Raji (cell line): ENCODE measurements around the gene PLEKHA6.

Experiments
- POLR2A ChIP-seq: IDR thresholded peaks from 2 replicates; pipeline ENCODE4 v1.6.1; 2011; ENCODE audit warnings: low read depth, low read length, control low read depth; ENCODE audit not compliant: insufficient read depth

PLEKHA6 gene

GRCh38 chr1:204335085-204335484, 24.6 kb downstream of the PLEKHA6 start:
- no peak for TF ChIP-seq POLR2A

GRCh38 chr1:204334455-204334854, 25.3 kb downstream of the PLEKHA6 start:
- TF ChIP-seq POLR2A, result no peak

GRCh38 chr1:204333427-204333826, 26.3 kb downstream of the PLEKHA6 start:
- no peak for TF ChIP-seq POLR2A

GRCh38 chr1:204331847-204332487, 27.8 kb downstream of the PLEKHA6 start:
- TF ChIP-seq POLR2A, result no peak

GRCh38 chr1:204331275-204331674, 28.5 kb downstream of the PLEKHA6 start:
- no peak for TF ChIP-seq POLR2A

- TF ChIP-seq POLR2A, result no peak
These were observed 32.4 kb downstream of the PLEKHA6 start for GRCh38 chr1:204327359-204327758.

GRCh38 chr1:204326771-204327300, 32.9 kb downstream of the PLEKHA6 start:
- no peak for TF ChIP-seq POLR2A

- TF ChIP-seq POLR2A, result no peak
These were observed 33.8 kb downstream of the PLEKHA6 start for GRCh38 chr1:204325944-204326343.

- no peak for TF ChIP-seq POLR2A
These were observed 35.8 kb downstream of the PLEKHA6 start for GRCh38 chr1:204323887-204324286.

- TF ChIP-seq POLR2A, result no peak
These were observed 37.3 kb downstream of the PLEKHA6 start for GRCh38 chr1:204322339-204322868.

GRCh38 chr1:204321665-204322064, 38.1 kb downstream of the PLEKHA6 start:
- no peak for TF ChIP-seq POLR2A

GRCh38 chr1:204321051-204321450, 38.7 kb downstream of the PLEKHA6 start:
- no peak for TF ChIP-seq POLR2A

GRCh38 chr1:204320382-204320804, 39.3 kb downstream of the PLEKHA6 start:
- no peak for TF ChIP-seq POLR2A

GRCh38 chr1:204319462-204319861, 40.3 kb downstream of the PLEKHA6 start:
- no peak for TF ChIP-seq POLR2A

GRCh38 chr1:204319027-204319426, 40.7 kb downstream of the PLEKHA6 start:
- TF ChIP-seq POLR2A, result no peak

GRCh38 chr1:204318324-204318723, 41.4 kb downstream of the PLEKHA6 start:
- no peak for TF ChIP-seq POLR2A

GRCh38 chr1:204317170-204317569, 42.6 kb downstream of the PLEKHA6 start:
- no peak for TF ChIP-seq POLR2A
